ENCODE data around the gene PRELP.

GRCh38 chr1:203523667-203524066, 48.1 kb downstream of the PRELP start:
- TF ChIP-seq POLR2AphosphoS5 (IDR thresholded peaks at IDR 0.05) (no peak), POLR2A (IDR thresholded peaks at IDR 0.05) (no peak)
- TF ChIP-seq, protein P1, sequence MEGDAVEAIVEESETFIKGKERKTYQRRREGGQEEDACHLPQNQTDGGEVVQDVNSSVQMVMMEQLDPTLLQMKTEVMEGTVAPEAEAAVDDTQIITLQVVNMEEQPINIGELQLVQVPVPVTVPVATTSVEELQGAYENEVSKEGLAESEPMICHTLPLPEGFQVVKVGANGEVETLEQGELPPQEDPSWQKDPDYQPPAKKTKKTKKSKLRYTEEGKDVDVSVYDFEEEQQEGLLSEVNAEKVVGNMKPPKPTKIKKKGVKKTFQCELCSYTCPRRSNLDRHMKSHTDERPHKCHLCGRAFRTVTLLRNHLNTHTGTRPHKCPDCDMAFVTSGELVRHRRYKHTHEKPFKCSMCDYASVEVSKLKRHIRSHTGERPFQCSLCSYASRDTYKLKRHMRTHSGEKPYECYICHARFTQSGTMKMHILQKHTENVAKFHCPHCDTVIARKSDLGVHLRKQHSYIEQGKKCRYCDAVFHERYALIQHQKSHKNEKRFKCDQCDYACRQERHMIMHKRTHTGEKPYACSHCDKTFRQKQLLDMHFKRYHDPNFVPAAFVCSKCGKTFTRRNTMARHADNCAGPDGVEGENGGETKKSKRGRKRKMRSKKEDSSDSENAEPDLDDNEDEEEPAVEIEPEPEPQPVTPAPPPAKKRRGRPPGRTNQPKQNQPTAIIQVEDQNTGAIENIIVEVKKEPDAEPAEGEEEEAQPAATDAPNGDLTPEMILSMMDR (IDR thresholded peaks at IDR 0.05), result no peak

Measured in sigmoid colon (tissue), 4 donors.